IPS DF 4.7 (cell line): Measurements from ENCODE around the gene CEP57L1.

Source experiments
- DNase-seq: peaks from one replicate; pipeline ENCODE4 v3.0.0-alpha.2; 2013; ENCODE audit warnings: low spot score; ENCODE audit errors: extremely low read depth

CEP57L1 gene

DNA sequence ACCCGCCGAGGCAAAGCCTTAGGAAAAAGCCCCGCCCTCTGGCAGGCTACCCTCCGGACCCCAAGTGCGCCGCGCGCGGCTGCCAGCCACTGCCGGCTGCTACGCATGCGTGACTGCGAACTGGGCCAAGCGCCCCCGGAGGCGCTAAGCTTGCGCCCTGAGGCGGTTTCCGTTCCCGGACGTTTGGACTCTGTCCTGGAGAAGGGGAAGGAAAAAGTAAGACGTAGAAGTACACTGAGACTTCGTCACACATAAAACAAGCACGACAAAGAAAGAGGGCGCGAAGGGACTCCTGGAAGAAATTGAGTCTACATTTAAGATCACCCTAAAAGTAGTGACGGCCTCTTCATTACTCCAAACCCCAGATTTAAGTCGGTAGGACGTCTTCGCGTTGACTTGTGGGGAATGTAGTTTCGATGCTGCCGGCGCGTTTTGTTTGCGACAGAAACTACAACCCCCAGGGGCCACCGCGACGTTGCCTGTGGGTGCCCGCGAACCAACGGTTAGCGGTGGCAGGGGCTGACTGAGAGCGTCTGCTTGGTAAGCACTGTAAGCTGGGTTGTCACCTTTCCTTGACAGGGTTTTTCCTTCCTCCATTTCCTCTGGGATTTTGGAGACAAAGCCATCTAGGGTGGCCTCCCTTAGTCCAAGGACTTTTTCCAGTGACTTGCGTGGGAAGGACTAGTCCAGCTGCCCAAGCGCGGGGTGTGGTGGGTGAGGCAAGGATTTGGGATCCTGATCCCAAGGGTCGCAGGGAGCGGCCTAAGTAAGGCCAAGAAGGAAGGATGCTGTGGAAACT is at the start of gene CEP57L1:
Gene CEP57L1 (plus strand): TSS at position 472 of the 799 bp plus-strand sequence. CDS start 49,715 bp downstream, outside the sequence.
- peak; percentile 91 for DNase-seq

DNA sequence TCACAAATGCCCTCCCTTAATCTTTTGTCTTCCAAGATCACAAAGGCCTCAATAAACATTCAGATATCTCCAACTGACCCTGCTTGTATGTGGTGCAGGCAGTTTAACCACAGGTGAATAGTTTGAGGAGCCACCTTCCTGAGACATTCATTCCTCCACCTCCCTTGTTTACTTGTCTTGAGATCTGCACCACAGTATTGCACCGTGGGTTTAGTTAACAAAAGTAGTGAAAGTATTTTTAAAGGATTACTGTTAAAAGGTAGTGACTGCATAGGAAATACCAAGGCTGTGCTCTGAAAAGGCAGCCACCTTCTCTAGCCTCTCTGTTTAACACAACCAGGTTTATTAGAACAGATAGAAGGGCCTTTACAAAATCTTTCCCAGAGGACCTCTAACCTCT is 47.1 kb upstream of the CEP57L1 start:
- no peak for DNase-seq

- DNase-seq = no peak
These were observed 46.5 kb upstream of the CEP57L1 start for GRCh38 chr6:109048670-109049415.

GRCh38 chr6:109050012-109050411 is 45.3 kb upstream of the CEP57L1 start:
- no peak for DNase-seq

- DNase-seq = no peak
These were observed 44.7 kb upstream of the CEP57L1 start for GRCh38 chr6:109050447-109051102.

- DNase-seq = no peak
These were observed 43.8 kb upstream of the CEP57L1 start for GRCh38 chr6:109051301-109052017.

- no peak for DNase-seq
These were observed 43.2 kb upstream of the CEP57L1 start for GRCh38 chr6:109052018-109052651.

GRCh38 chr6:109052852-109053251 is 42.5 kb upstream of the CEP57L1 start:
- DNase-seq = no peak

GRCh38 chr6:109053336-109053735 is 42.0 kb upstream of the CEP57L1 start:
- DNase-seq = no peak

GRCh38 chr6:109055771-109056235 is 39.5 kb upstream of the CEP57L1 start:
- DNase-seq = no peak

GRCh38 chr6:109056661-109057060 is 38.6 kb upstream of the CEP57L1 start:
- no peak for DNase-seq

- no peak for DNase-seq
These were observed 36.7 kb upstream of the CEP57L1 start for GRCh38 chr6:109058620-109059019.

- DNase-seq = no peak
These were observed 36.2 kb upstream of the CEP57L1 start for GRCh38 chr6:109059153-109059552.

GRCh38 chr6:109059571-109060021 is 35.7 kb upstream of the CEP57L1 start:
- DNase-seq = no peak

GRCh38 chr6:109060571-109060970 is 34.7 kb upstream of the CEP57L1 start:
- DNase-seq = no peak

DNA sequence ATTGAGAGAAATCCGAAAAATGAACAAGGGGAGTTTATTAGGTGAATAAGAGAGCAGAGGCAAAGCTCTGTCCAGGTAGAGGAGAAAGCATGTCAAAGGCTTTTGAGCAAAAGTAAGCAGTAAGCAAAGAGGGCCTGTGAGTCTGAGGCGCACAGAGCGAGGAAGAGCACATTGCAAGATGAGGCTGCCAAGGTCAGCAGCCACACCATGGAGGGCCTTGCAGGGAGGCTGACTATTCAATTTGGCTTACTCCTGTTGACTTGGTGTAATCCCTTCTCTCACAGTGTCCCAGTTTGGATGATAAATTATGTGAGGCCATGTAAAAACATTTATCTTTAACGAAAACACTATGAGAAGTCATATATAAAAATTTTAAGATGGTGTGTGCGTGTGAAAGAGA is 33.1 kb upstream of the CEP57L1 start:
- no peak for DNase-seq

DNA sequence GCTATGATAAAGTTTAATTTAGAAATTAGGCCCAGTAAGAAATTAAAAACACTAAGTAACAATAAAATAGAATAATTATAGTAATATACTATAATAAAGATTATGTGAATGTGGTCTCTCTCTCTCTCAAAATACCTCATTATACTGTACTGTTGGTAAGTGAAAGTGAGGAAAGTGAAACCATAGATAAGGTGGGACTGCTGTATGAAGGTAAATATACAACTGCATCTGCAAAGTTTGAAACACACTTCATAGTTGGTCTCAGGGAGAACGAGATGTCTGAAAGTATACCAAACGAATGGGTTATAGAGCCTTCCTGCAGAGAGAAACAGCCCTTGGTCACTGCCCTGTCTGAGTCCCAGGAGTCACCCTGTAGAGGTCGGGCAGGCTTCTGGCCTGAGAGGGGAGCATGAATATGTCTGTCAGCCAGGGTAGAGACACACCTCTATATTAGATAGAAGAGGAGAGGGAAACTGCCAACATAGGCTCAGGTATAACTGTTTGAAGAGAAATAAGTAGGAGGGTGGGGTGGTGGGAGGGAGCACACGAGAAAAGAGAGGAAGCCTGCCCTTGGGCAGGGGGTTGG is 32.4 kb upstream of the CEP57L1 start:
- DNase-seq = no peak

- no peak for DNase-seq
These were observed 25.6 kb upstream of the CEP57L1 start for GRCh38 chr6:109069746-109070145.

DNA sequence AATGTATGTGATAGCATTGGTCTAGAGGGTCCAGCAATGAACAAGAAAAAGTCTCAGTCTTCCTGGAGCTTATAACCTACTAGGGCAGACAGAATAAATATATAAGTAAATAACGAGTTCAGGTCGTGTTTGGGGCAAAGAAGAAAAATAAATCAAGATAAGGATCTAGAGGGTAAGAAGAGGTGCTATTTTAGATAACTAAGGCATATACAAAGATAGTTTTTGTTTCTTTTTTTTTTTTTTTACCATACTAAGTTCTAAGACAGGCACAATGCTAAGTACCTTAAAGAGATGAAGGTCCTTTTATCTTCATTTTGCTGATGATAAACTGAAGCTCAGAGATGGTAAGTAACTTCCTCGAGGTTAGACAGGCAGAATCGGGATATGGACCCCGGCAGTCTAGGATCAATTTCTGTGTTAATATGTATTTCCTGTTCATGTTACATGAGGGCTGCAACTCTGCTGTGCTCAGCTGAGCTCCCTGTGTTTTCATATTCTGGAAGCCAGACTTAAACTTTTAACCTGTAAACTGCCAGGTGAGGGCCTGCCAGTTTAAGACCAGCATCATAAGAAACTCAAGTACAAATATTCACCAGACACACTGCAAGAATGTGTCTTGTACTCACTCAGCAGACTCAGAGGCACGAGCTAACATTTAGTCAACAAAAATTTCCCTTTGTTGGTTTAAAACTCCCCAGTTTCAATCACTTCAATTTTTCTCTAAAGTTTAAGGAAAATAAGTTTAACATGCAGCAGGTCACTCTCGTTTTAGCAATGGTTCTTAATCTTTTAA is 24.0 kb upstream of the CEP57L1 start:
- no peak for DNase-seq
